MG63 (cell line): ENCODE results near the gene L3MBTL2. TPM values are rescaled to one million over a fixed set of nuclear protein-coding genes. Genes with fewer than 3 reads are reported as not detected.

Source experiments
- DNase-seq: peaks from one replicate; pipeline ENCODE4 v3.0.0-alpha.2; 2020
- H3K27me3 ChIP-seq: fragments of 250-450 bp; sonication (Bioruptor Pico); 2 replicates; pipeline ENCODE4 v1.5.1; 2020; ENCODE audit warnings: mild to moderate bottlenecking, moderate library complexity
- H3K36me3 ChIP-seq: fragments of 250-450 bp; sonication (Bioruptor Pico); 2 replicates; pipeline ENCODE4 v1.5.1; 2020; ENCODE audit warnings: mild to moderate bottlenecking, moderate library complexity
- H3K4me3 ChIP-seq: fragments of 250-450 bp; sonication (Bioruptor Pico); 2 replicates; pipeline ENCODE4 v1.5.1; 2020; ENCODE audit warnings: mild to moderate bottlenecking, moderate library complexity
- H3K9me3 ChIP-seq: fragments of 250-450 bp; sonication (Bioruptor Pico); 2 replicates; pipeline ENCODE4 v1.5.1; 2020; ENCODE audit warnings: mild to moderate bottlenecking, moderate library complexity
- total RNA-seq: library from RNA; depleted of rRNA; stranded (reverse); fragments of >200 nt; shearing (Covaris generic); gene quantifications from 2 replicates; pipeline ENCODE4 v1.2.3, GENCODE V29; 2014; ENCODE audit warnings: low replicate concordance

L3MBTL2 gene
- total RNA-seq, 1 experiment from 2014 or later, result 30.3 TPM

GRCh38 chr22:41198027-41198580, 7.0 kb upstream of the L3MBTL2 start:
- H3K27me3 ChIP-seq, result no peaks in the 10 kb centered on the region
- peak; percentile 20 for DNase-seq
- no peaks in the 10 kb centered on the region for H3K36me3 ChIP-seq

GRCh38 chr22:41201141-41201540, 4.0 kb upstream of the L3MBTL2 start:
- Histone ChIP-seq H3K9me3 (no peaks in the 10 kb centered on the region), H3K36me3 (peaks cover 2% of the 10 kb centered on the region; the same call in 1 of the 2 replicates), H3K4me3 (no peak overlapping the region), H3K27me3 (no peaks in the 10 kb centered on the region)
- DNase-seq, result no peak

More at GRCh38 chr22:41198027-41198580, 7.0 kb upstream of the L3MBTL2 start:
- Histone ChIP-seq H3K4me3 (peak overlapping the region; percentile 78), H3K9me3 (no peaks in the 10 kb centered on the region)

- no peaks in the 10 kb centered on the region for H3K27me3 ChIP-seq
Measured at GRCh38 chr22:41203118-41203517, 2.0 kb upstream of the L3MBTL2 start.

GRCh38 chr22:41204066-41204465, 1.0 kb upstream of the L3MBTL2 start:
- Histone ChIP-seq H3K36me3 (peaks cover 10% of the 10 kb centered on the region), H3K9me3 (no peaks in the 10 kb centered on the region), H3K27me3 (no peaks in the 10 kb centered on the region), H3K4me3 (no peak overlapping the region)
- DNase-seq, result no peak

More at GRCh38 chr22:41203118-41203517, 2.0 kb upstream of the L3MBTL2 start:
- no peak for DNase-seq
- Histone ChIP-seq H3K36me3 (peaks cover 7% of the 10 kb centered on the region; the same call in 1 of the 2 replicates), H3K9me3 (no peaks in the 10 kb centered on the region), H3K4me3 (no peak overlapping the region)

- peaks cover 15% of the 10 kb centered on the region for H3K36me3 ChIP-seq
- H3K9me3 ChIP-seq, result no peaks in the 10 kb centered on the region
- H3K4me3 ChIP-seq, result no peak overlapping the region
- no peaks in the 10 kb centered on the region for H3K27me3 ChIP-seq
- no peak for DNase-seq
Measured at GRCh38 chr22:41206719-41207118, 1.6 kb downstream of the L3MBTL2 start.

- DNase-seq, result no peak
- Histone ChIP-seq H3K4me3 (no peak overlapping the region), H3K9me3 (no peaks in the 10 kb centered on the region), H3K27me3 (no peaks in the 10 kb centered on the region), H3K36me3 (peaks cover 48% of the 10 kb centered on the region)
Measured at GRCh38 chr22:41215409-41215808, 10.3 kb downstream of the L3MBTL2 start.

- H3K27me3 ChIP-seq, result no peaks in the 10 kb centered on the region
- H3K4me3 ChIP-seq, result no peak overlapping the region
- H3K9me3 ChIP-seq, result no peaks in the 10 kb centered on the region
- peaks cover 45% of the 10 kb centered on the region for H3K36me3 ChIP-seq
- no peak for DNase-seq
Measured at GRCh38 chr22:41215926-41216325, 10.8 kb downstream of the L3MBTL2 start.

- Histone ChIP-seq H3K27me3 (no peaks in the 10 kb centered on the region), H3K4me3 (no peak overlapping the region), H3K36me3 (peaks cover 48% of the 10 kb centered on the region), H3K9me3 (no peaks in the 10 kb centered on the region)
- DNase-seq, result no peak
Measured at GRCh38 chr22:41216984-41217383, 11.9 kb downstream of the L3MBTL2 start.

- Histone ChIP-seq H3K27me3 (no peaks in the 10 kb centered on the region), H3K4me3 (no peak overlapping the region), H3K36me3 (peaks cover 49% of the 10 kb centered on the region), H3K9me3 (no peaks in the 10 kb centered on the region)
- no peak for DNase-seq
Measured at GRCh38 chr22:41217553-41218157, 12.5 kb downstream of the L3MBTL2 start.

GRCh38 chr22:41222846-41223507, 17.9 kb downstream of the L3MBTL2 start:
- DNase-seq, result no peak
- Histone ChIP-seq H3K9me3 (no peaks in the 10 kb centered on the region), H3K27me3 (no peaks in the 10 kb centered on the region), H3K4me3 (no peak overlapping the region), H3K36me3 (peaks cover 23% of the 10 kb centered on the region)

- DNase-seq, result no peak
- peaks cover 21% of the 10 kb centered on the region for H3K36me3 ChIP-seq
- H3K4me3 ChIP-seq, result no peak overlapping the region
- no peaks in the 10 kb centered on the region for H3K27me3 ChIP-seq
- H3K9me3 ChIP-seq, result no peaks in the 10 kb centered on the region
Measured at GRCh38 chr22:41223535-41223934, 18.4 kb downstream of the L3MBTL2 start.

- Histone ChIP-seq H3K27me3 (no peaks in the 10 kb centered on the region), H3K36me3 (peaks cover 12% of the 10 kb centered on the region), H3K4me3 (no peak overlapping the region), H3K9me3 (no peaks in the 10 kb centered on the region)
- no peak for DNase-seq
Measured at GRCh38 chr22:41226723-41227655, 21.9 kb downstream of the L3MBTL2 start.

- Histone ChIP-seq H3K4me3 (no peak overlapping the region), H3K36me3 (peaks cover 8% of the 10 kb centered on the region), H3K27me3 (no peaks in the 10 kb centered on the region), H3K9me3 (no peaks in the 10 kb centered on the region)
- no peak for DNase-seq
Measured at GRCh38 chr22:41229215-41229614, 24.1 kb downstream of the L3MBTL2 start.

GRCh38 chr22:41229730-41230400, 24.8 kb downstream of the L3MBTL2 start:
- no peak overlapping the region for H3K4me3 ChIP-seq
- H3K27me3 ChIP-seq, result no peaks in the 10 kb centered on the region
- no peaks in the 10 kb centered on the region for H3K9me3 ChIP-seq
- H3K36me3 ChIP-seq, result peaks cover 8% of the 10 kb centered on the region
- DNase-seq, result no peak

GRCh38 chr22:41230401-41230785, 25.3 kb downstream of the L3MBTL2 start:
- no peaks in the 10 kb centered on the region for H3K9me3 ChIP-seq
- no peaks in the 10 kb centered on the region for H3K27me3 ChIP-seq
- peaks cover 8% of the 10 kb centered on the region for H3K36me3 ChIP-seq
- H3K4me3 ChIP-seq, result no peak overlapping the region
- no peak for DNase-seq

- Histone ChIP-seq H3K4me3 (no peak overlapping the region), H3K9me3 (no peaks in the 10 kb centered on the region), H3K36me3 (peaks cover 4% of the 10 kb centered on the region), H3K27me3 (no peaks in the 10 kb centered on the region)
- DNase-seq, result no peak
Measured at GRCh38 chr22:41231369-41231768, 26.3 kb downstream of the L3MBTL2 start.
